Activated naive CD8-positive, alpha-beta T cell treated with anti-CD3 and anti-CD28 coated beads for 36 hours (primary cell): Measurements from ENCODE around the gene DCAF11. TPM values are rescaled to one million over a fixed set of nuclear protein-coding genes. Genes with fewer than 3 reads are reported as not detected.

Source experiments
- DNase-seq: peaks from one replicate; pipeline ENCODE4 v3.0.0; 2021
- H3K27ac Mint-ChIP-seq: one replicate; pipeline ENCODE4 v1.8.0; 2022; ENCODE audit warnings: mild to moderate bottlenecking, moderate library complexity, mixed read lengths
- H3K27me3 Mint-ChIP-seq: one replicate; pipeline ENCODE4 v1.8.0; 2022; ENCODE audit warnings: mild to moderate bottlenecking, mixed read lengths
- H3K36me3 Mint-ChIP-seq: one replicate; pipeline ENCODE4 v1.8.0; 2021; ENCODE audit warnings: mild to moderate bottlenecking, mixed read lengths
- H3K4me1 Mint-ChIP-seq: one replicate; pipeline ENCODE4 v1.8.0; 2021; ENCODE audit warnings: mixed read lengths
- H3K4me3 Mint-ChIP-seq: one replicate; pipeline ENCODE4 v1.8.0; 2022; ENCODE audit warnings: mild to moderate bottlenecking, moderate library complexity, mixed read lengths
- H3K9me3 Mint-ChIP-seq: one replicate; pipeline ENCODE4 v1.8.0; 2022; ENCODE audit warnings: mixed read lengths
- total RNA-seq, 2 experiments: library from RNA; stranded (reverse); gene quantifications; one replicate each; pipeline ENCODE4 v1.2.3, GENCODE V29; 2021

The DCAF11 gene
- total RNA-seq, 2 experiments from 2014 or later = 56.0 to 56.7 TPM

GRCh38 chr14:24145690-24146452, 31.3 kb downstream of the DCAF11 start:
- peaks cover 56% of the 10 kb centered on the region for H3K4me1 Mint-ChIP-seq
- no peaks in the 10 kb centered on the region for H3K27me3 Mint-ChIP-seq
- peak overlapping the region; percentile 97 for H3K4me3 Mint-ChIP-seq
- no peaks in the 10 kb centered on the region for H3K9me3 Mint-ChIP-seq
- DNase-seq = no peak
- peaks cover 64% of the 10 kb centered on the region for H3K36me3 Mint-ChIP-seq
- H3K27ac Mint-ChIP-seq = peak overlapping the region; percentile 97

- Mint-ChIP-seq H3K4me1 (peaks cover 56% of the 10 kb centered on the region), H3K36me3 (peaks cover 63% of the 10 kb centered on the region)
Measured at GRCh38 chr14:24146453-24146977, 31.9 kb downstream of the DCAF11 start, which contains the start of gene PSME2. Gene PSME2 (minus strand): TSS chr14:24146610. CDS start chr14:24146581, 29 bp downstream.

DNA sequence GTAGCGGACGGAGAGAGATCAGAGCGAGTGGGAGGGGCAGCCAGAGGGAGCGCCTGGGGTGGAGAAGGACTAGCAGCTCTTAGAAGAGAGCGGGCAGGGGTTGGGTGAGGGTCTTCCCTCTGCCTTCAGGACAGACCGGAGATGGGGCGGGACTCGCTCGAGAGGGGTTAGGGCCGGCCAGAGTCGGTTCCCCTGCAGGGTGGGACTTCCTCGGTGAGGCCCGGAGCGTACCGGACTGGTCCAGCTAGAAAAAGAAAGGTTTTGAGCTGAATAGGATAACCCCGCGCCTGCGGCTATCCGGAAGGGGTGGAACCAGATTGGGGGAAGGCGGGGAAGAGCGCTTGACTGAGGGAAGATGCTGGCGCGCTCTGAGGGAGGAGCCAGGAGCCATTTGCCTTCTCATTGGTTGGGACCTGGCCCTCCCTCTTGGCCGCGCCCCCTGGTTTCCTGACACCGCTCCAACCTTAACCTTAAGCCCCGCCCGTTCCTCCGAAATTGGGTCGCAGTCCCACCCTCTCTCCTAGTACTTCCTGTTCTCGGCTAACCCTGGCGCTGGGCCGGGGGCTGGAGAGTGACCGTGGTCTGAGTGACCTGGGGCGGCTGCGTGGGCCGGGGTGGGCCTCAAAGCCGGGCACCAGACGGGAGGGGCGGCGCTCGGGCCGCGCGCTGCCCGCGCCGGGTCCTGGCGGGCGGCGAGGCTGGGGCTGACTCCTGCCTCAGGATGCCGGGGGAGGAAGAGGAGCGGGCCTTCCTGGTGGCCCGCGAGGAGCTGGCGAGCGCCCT, 32.6 kb downstream of the DCAF11 start, which contains the start of gene RNF31:
TSS of gene RNF31 (plus strand) at position 521 of the 783 bp plus-strand sequence. CDS start at position 722, 201 bp downstream.
- no peaks in the 10 kb centered on the region for H3K27me3 Mint-ChIP-seq
- peaks cover 52% of the 10 kb centered on the region for H3K4me1 Mint-ChIP-seq
- peak; percentile 98 for DNase-seq
- H3K27ac Mint-ChIP-seq = peak within 1 kb of the TSS; percentile 97
- no peaks in the 10 kb centered on the region for H3K9me3 Mint-ChIP-seq
- H3K4me3 Mint-ChIP-seq = peak within 1 kb of the TSS; percentile 97
- peaks cover 60% of the 10 kb centered on the region for H3K36me3 Mint-ChIP-seq

More at GRCh38 chr14:24146453-24146977, 31.9 kb downstream of the DCAF11 start, which contains the start of gene PSME2:
- Mint-ChIP-seq H3K27me3 (no peaks in the 10 kb centered on the region), H3K4me3 (peak within 1 kb of the TSS; percentile 97), H3K27ac (peak within 1 kb of the TSS; percentile 97), H3K9me3 (no peaks in the 10 kb centered on the region)
- DNase-seq = peak; percentile 97

GRCh38 chr14:24147761-24148428, 33.3 kb downstream of the DCAF11 start:
- no peaks in the 10 kb centered on the region for H3K27me3 Mint-ChIP-seq
- peak overlapping the region; percentile 68 for H3K27ac Mint-ChIP-seq
- peaks cover 59% of the 10 kb centered on the region for H3K36me3 Mint-ChIP-seq
- peak; percentile 13 for DNase-seq
- H3K4me3 Mint-ChIP-seq = peak overlapping the region; percentile 97
- H3K9me3 Mint-ChIP-seq = no peaks in the 10 kb centered on the region
- H3K4me1 Mint-ChIP-seq = peaks cover 49% of the 10 kb centered on the region

- Mint-ChIP-seq H3K4me1 (peaks cover 35% of the 10 kb centered on the region), H3K27me3 (no peaks in the 10 kb centered on the region), H3K4me3 (peak overlapping the region; percentile 97), H3K36me3 (peaks cover 47% of the 10 kb centered on the region), H3K27ac (no peak overlapping the region), H3K9me3 (no peaks in the 10 kb centered on the region)
- DNase-seq = no peak
Measured at GRCh38 chr14:24149302-24149969, 34.9 kb downstream of the DCAF11 start.

DNA sequence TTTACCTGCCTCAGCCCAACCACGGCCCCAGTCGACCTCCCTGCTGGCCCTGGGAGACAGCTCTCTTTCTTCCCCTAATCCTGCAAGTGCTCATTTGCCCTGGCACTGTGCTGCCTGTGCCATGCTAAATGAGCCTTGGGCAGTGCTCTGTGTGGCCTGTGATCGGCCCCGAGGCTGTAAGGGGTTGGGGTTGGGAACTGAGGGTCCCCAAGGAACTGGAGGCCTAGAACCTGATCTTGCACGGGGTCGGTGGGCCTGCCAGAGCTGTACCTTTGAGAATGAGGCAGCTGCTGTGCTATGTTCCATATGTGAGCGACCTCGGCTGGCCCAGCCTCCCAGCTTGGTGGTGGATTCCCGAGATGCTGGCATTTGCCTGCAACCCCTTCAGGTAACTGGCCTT, 35.5 kb downstream of the DCAF11 start:
- H3K4me1 Mint-ChIP-seq = peaks cover 31% of the 10 kb centered on the region
- no peaks in the 10 kb centered on the region for H3K9me3 Mint-ChIP-seq
- no peaks in the 10 kb centered on the region for H3K27me3 Mint-ChIP-seq
- H3K27ac Mint-ChIP-seq = no peak overlapping the region
- no peak overlapping the region for H3K4me3 Mint-ChIP-seq
- no peak for DNase-seq
- peaks cover 41% of the 10 kb centered on the region for H3K36me3 Mint-ChIP-seq

- H3K27ac Mint-ChIP-seq = no peak overlapping the region
- H3K27me3 Mint-ChIP-seq = no peaks in the 10 kb centered on the region
- H3K4me1 Mint-ChIP-seq = peaks cover 26% of the 10 kb centered on the region
- no peak for DNase-seq
- no peaks in the 10 kb centered on the region for H3K9me3 Mint-ChIP-seq
- peaks cover 36% of the 10 kb centered on the region for H3K36me3 Mint-ChIP-seq
- H3K4me3 Mint-ChIP-seq = no peak overlapping the region
Measured at GRCh38 chr14:24150567-24150966, 36.0 kb downstream of the DCAF11 start.

DNA sequence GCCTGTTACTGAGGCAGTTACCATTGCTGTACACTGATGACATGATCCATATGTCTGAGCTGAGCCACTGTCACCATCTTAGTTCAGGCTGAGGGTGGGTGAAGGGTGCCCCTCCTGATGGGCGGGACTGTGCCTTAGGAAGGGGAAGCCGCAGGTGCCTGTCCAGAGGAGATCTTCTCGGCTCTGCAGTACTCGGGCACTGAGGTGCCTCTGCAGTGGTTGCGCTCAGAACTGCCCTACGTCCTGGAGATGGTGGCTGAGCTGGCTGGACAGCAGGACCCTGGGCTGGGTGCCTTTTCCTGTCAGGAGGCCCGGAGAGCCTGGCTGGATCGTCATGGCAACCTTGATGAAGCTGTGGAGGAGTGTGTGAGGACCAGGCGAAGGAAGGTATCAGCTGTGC, 36.4 kb downstream of the DCAF11 start:
- H3K4me3 Mint-ChIP-seq = no peak overlapping the region
- peaks cover 34% of the 10 kb centered on the region for H3K36me3 Mint-ChIP-seq
- no peaks in the 10 kb centered on the region for H3K27me3 Mint-ChIP-seq
- DNase-seq = no peak
- peaks cover 21% of the 10 kb centered on the region for H3K4me1 Mint-ChIP-seq
- H3K9me3 Mint-ChIP-seq = no peaks in the 10 kb centered on the region
- H3K27ac Mint-ChIP-seq = no peak overlapping the region

DNA sequence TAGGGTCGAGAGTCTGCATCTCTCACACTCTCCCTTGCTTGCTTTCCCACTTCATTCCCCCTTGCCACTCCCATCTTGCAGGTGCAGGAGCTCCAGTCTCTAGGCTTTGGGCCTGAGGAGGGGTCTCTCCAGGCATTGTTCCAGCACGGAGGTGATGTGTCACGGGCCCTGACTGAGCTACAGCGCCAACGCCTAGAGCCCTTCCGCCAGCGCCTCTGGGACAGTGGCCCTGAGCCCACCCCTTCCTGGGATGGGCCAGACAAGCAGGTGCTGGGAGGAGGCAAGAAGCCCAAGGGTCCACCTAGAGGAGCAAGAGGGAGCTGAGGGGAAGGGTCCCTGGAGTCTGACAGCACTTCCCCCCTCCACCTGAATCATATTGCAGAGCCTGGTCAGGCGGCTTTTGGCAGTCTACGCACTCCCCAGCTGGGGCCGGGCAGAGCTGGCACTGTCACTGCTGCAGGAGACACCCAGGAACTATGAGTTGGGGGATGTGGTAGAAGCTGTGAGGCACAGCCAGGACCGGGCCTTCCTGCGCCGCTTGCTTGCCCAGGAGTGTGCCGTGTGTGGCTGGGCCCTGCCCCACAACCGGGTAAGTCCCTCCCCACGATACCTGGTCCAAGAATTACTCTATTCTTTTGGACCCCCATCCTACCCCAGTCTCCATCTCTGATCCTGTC, 37.0 kb downstream of the DCAF11 start:
- H3K9me3 Mint-ChIP-seq = no peaks in the 10 kb centered on the region
- no peak overlapping the region for H3K4me3 Mint-ChIP-seq
- no peaks in the 10 kb centered on the region for H3K27me3 Mint-ChIP-seq
- H3K36me3 Mint-ChIP-seq = peaks cover 30% of the 10 kb centered on the region
- no peak overlapping the region for H3K27ac Mint-ChIP-seq
- DNase-seq = no peak
- H3K4me1 Mint-ChIP-seq = peaks cover 21% of the 10 kb centered on the region

GRCh38 chr14:24155100-24155499, 40.5 kb downstream of the DCAF11 start:
- no peaks in the 10 kb centered on the region for H3K27me3 Mint-ChIP-seq
- no peak for DNase-seq
- H3K4me1 Mint-ChIP-seq = peaks cover 7% of the 10 kb centered on the region
- H3K36me3 Mint-ChIP-seq = peaks cover 15% of the 10 kb centered on the region
- H3K9me3 Mint-ChIP-seq = no peaks in the 10 kb centered on the region
- no peak overlapping the region for H3K4me3 Mint-ChIP-seq
- no peak overlapping the region for H3K27ac Mint-ChIP-seq

GRCh38 chr14:24156840-24157239, 42.3 kb downstream of the DCAF11 start:
- Mint-ChIP-seq H3K36me3 (peaks cover 14% of the 10 kb centered on the region), H3K27ac (peak overlapping the region; percentile 11), H3K27me3 (peaks cover 6% of the 10 kb centered on the region), H3K9me3 (no peaks in the 10 kb centered on the region), H3K4me1 (peaks cover 16% of the 10 kb centered on the region), H3K4me3 (no peak overlapping the region)
- no peak for DNase-seq

GRCh38 chr14:24157331-24157730, 42.8 kb downstream of the DCAF11 start:
- Mint-ChIP-seq H3K4me3 (no peak overlapping the region), H3K27me3 (peaks cover 6% of the 10 kb centered on the region), H3K9me3 (no peaks in the 10 kb centered on the region), H3K36me3 (peaks cover 18% of the 10 kb centered on the region), H3K27ac (peak overlapping the region; percentile 65), H3K4me1 (peaks cover 21% of the 10 kb centered on the region)
- DNase-seq = no peak

DNA sequence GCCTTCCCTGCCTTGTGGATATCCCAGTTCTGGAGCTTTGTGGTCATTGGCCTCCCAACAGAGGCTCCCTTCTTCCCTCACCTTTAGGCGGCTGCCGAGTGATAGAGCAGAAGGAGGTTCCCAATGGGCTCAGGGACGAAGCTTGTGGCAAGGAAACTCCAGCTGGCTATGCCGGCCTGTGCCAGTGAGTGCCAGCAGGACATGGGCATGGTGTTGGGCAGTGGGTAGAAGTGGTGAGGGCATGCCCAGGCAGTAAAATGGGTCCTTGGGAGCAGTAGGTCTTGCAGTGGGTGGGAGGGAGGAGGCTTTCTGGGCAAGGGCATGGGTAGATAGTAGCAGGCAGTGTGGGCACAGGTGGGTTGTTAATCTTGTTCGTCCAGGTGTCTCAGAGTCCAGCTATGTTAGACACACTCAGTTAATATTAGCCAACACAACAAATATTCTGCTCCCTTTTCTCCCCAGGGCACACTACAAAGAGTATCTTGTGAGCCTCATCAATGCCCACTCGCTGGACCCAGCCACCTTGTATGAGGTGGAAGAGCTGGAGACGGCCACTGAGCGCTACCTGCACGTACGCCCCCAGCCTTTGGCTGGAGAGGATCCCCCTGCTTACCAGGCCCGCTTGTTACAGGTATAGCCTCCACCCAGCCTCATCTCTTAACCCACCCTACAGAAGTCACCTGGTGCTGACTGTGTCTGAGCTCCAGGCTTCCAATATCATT, 45.4 kb downstream of the DCAF11 start:
- Mint-ChIP-seq H3K4me3 (no peak overlapping the region), H3K4me1 (peaks cover 38% of the 10 kb centered on the region), H3K9me3 (no peaks in the 10 kb centered on the region), H3K36me3 (peaks cover 34% of the 10 kb centered on the region), H3K27me3 (peaks cover 6% of the 10 kb centered on the region), H3K27ac (peak overlapping the region; percentile 100)
- no peak for DNase-seq
